HG03025 (cell line): ENCODE measurements around the gene FDX2.
A peak's percentile ranks its signal among the peaks of the same experiment; 100 is the strongest.

ENCODE experiments used
- ATAC-seq: cut with Tn5 transposase; IDR thresholded peaks from one replicate; pipeline ENCODE4 v1.9.1; 2021; ENCODE audit warnings: mild to moderate bottlenecking, moderate library complexity; ENCODE audit not compliant: unreplicated experiment, low FRiP score

The FDX2 gene

DNA sequence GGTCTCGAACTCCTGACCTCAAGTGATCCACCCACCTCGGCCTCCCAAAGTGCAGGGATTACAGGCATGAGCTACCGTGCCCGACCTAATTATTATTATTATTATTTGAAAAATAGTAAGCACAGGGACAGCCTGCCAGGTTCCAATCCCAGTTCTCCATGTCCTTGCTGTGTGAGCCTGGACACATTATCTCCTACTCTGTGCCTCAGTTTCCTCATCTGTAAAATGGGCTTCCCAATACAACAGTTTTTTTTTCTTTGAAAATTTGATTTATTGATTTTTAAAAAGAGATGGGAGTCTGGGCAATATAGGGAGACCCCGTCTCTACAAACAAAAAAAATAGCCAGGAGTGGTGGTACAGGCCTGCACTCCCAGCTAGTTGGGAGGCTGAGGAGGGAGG is 9.5 kb downstream of the FDX2 start:
- ATAC-seq = no peak

DNA sequence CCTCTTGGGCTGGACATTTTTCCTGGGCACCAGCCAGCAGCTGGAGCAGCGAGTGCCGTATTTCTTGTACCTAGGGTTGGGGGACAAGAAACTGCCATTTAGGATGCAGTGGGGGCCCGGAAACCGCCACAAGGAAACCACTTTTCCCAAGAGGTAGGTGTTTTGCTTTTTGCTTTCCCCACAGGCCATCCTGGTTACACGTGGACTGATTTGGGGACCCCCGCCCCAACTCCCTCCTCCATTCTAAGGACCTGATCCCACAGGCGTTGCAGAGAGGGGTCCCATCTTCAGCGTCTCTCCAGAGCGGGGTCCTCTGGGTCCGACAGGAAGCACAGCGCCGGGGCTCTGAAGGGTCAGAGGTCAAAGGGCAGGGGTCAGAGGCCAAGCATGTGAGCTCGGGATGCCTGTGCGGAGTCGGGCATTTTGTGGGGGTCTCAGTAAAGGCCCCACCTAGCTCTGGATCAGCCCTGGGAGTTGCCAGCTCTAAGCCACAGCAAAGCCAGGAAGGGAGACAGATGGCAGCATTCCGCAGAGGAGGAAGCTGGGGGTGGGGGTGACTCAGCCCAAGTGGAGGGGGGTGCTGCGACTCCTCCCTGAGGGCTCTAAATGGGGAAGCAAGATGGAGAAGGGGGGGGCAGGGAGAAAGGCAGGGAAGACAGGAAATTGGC is 10.5 kb downstream of the FDX2 start:
- no peak for ATAC-seq

DNA sequence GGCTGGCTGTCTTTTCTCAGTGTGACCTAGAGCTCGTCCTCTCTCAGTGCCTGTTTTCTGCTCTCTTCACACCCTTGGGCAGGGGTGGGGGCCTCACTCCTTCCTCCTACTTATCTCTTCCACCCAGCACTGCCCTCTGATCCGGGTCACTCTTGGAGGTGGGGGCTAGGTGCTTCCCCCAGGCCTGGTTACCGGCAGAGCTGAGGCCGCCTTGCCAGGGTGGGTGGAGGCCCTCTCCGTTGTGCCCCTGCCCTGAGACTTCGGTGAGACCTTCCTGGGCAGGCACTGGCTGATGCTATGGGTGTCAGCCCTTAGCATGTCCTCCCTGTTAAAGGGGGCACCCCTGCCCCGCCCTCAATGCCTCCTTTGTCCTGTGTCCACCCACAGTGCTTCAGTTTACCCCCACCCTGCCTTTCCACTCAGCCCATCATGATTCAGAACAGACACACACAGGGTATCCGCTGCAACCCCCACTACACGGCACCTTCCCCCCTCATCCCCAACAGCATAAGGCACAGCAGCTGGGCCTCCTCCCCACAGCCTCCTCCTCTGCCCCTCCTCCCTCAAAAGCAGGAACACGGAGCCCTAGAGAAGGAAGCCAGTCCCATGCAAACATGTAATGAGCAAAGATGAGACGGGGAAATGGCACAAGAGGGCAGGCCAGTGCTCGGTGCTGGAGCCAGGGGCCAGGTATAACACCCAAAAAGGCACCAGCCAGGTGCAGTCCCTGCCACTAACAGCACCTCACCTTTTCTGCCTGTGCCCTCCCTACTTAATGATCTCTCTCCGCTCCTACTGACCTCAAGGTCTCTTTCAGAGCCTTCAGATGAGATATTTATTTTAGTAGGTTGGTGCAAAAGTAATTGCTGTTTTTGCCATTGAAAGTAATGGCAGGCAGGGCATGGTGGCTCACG is 16.0 kb downstream of the FDX2 start:
- ATAC-seq = no peak

DNA sequence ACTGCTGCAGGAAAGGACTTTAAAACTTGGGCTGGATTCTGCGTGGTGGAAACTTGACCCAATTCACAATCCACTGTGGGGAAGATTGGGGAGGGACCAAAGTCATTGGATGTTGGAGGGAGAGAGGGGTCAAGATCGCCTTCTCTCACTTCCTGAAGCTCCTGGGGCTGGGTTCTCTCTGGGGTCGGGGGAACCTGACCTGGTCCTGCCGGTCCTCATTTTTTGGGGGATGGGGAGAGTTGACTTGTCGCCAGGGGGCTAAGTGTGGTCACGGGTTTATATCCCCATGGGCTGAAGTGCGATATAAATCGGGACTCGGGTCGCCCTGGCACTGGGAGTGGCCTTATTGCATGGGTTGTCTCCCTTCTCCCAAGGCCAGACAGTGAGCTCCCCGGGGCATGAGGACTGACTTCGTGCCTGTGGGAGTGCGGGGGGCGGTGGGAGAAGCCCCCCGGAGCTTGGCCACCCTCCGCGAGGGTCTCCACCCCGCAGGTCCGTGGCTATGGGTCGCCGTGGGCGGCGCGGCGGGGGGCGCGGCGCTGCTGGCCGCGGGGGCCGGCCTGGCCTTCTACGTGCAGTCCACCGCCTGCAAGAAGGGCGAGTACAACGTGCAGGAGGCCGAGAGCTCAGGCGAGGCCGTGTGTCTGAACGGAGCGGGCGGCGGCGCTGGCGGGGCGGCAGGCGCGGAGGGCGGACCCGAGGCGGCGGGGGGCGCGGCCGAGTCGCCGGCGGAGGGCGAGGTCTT is 19.8 kb downstream of the FDX2 start:
- no peak for ATAC-seq

DNA sequence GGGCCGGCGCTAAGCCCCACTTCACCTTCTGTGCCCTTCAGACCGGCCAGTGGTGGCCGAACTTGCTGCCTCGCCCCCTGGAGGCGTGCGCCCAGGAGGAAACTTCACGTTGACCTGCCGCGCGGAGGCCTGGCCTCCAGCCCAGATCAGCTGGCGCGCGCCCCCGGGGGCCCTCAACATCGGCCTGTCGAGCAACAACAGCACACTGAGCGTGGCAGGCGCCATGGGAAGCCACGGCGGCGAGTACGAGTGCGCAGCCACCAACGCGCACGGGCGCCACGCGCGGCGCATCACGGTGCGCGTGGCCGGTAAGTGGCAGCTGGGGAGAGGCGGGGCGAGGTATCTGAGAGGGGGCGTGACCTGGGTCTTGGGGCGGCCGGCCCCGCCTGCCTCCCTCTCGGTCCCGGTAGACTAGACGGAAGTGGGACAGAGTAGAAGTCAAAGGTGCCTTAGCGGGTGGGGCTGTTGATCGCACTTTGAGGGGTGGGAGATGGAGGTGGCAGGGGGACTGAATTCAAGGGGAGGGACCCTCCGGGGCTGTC is 20.4 kb downstream of the FDX2 start:
- no peak for ATAC-seq

DNA sequence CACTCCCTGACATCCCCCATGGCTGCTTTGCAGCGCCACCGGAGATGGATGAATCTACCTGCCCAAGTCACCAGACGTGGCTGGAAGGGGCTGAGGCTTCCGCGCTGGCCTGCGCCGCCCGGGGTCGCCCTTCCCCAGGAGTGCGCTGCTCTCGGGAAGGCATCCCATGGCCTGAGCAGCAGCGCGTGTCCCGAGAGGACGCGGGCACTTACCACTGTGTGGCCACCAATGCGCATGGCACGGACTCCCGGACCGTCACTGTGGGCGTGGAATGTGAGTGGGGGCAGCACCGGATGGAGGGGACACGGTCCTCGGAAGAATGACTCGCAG is 21.5 kb downstream of the FDX2 start:
- no peak for ATAC-seq

DNA sequence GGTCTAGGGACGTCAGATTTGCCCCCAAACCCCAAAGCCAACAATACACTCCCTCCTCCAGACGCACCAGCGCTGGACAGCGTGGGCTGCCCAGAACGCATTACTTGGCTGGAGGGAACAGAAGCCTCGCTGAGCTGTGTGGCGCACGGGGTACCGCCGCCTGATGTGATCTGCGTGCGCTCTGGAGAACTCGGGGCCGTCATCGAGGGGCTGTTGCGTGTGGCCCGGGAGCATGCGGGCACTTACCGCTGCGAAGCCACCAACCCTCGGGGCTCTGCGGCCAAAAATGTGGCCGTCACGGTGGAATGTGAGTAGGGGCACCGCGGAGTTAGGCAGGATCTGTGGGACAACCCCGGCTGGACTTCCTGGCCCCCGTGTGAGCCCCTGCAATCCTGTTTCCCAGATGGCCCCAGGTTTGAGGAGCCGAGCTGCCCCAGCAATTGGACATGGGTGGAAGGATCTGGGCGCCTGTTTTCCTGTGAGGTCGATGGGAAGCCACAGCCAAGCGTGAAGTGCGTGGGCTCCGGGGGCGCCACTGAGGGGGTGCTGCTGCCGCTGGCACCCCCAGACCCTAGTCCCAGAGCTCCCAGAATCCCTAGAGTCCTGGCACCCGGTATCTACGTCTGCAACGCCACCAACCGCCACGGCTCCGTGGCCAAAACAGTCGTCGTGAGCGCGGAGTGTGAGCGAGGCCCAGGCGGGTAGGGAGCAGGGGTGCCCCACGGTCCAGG is 22.0 kb downstream of the FDX2 start:
- no peak for ATAC-seq

DNA sequence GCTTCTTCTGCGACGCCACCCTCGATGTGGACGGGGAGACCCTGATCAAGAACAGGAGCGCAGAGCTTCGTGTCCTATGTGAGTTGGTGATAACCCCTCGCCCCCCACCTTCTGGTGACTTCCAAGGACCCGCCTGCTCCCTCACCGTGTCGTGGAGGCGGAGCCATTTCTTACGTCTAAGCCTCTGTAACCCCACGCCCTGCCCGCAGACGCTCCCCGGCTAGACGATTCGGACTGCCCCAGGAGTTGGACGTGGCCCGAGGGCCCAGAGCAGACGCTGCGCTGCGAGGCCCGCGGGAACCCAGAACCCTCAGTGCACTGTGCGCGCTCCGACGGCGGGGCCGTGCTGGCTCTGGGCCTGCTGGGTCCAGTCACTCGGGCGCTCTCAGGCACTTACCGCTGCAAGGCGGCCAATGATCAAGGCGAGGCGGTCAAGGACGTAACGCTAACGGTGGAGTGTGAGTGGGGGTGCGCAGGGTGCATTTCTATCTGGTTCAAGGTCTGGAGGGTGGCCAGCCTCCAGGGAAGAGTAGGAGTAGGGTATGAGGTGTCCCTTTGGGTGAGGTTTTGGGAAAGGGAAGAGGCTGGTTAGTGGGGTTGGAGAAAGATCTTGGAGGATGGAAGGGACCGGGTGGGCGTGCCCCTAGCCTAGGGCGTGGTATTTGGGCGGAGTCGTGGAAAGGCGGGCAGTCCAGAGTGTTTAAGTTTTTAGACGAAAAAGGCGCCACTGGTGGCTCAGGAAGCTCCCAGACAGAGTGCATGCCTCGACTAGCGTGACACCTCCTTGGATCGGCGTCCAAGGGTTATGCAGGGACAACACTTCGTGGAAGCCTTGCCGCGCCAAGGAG is 22.8 kb downstream of the FDX2 start:
- no peak for ATAC-seq

DNA sequence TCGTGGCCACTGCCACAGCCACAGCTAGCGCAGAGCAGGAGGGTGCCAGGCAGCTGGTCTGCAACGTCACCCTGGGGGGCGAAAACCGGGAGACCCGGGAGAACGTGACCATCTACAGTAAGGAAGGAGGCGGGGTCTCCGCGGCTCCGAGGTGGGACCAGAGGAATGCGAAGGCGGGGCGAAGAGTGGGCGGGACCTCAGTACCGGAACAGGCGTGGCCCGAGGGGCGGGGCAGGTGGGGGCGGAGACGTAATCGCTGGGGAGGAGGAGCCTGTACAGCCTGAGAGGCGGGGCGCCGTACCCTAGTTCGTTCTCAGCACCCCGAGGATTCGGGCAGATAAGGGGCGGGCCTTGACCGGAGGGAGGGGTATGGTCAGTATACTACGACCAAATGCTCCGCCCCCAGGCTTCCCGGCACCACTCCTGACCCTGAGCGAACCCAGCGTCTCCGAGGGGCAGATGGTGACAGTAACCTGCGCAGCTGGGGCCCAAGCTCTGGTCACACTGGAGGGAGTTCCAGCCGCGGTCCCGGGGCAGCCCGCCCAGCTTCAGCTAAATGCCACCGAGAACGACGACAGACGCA is 23.5 kb downstream of the FDX2 start:
- peak; percentile 47 for ATAC-seq

DNA sequence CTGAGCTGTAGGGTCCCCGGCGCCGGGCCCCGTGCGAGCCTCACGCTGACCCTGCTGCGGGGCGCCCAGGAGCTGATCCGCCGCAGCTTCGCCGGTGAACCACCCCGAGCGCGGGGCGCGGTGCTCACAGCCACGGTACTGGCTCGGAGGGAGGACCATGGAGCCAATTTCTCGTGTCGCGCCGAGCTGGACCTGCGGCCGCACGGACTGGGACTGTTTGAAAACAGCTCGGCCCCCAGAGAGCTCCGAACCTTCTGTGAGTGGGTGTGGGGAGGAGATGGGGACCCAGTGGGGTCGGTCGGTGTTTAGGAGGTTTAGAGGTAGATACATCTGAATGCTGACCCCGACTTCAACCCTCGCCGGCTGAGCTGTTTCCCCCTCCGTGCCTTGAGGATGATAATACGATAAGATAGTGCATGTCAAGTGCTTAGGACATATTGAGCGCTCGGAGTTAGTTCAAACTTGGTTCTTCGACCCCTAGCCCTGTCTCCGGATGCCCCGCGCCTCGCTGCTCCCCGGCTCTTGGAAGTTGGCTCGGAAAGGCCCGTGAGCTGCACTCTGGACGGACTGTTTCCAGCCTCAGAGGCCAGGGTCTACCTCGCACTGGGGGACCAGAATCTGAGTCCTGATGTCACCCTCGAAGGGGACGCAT is 24.1 kb downstream of the FDX2 start:
- no peak for ATAC-seq

DNA sequence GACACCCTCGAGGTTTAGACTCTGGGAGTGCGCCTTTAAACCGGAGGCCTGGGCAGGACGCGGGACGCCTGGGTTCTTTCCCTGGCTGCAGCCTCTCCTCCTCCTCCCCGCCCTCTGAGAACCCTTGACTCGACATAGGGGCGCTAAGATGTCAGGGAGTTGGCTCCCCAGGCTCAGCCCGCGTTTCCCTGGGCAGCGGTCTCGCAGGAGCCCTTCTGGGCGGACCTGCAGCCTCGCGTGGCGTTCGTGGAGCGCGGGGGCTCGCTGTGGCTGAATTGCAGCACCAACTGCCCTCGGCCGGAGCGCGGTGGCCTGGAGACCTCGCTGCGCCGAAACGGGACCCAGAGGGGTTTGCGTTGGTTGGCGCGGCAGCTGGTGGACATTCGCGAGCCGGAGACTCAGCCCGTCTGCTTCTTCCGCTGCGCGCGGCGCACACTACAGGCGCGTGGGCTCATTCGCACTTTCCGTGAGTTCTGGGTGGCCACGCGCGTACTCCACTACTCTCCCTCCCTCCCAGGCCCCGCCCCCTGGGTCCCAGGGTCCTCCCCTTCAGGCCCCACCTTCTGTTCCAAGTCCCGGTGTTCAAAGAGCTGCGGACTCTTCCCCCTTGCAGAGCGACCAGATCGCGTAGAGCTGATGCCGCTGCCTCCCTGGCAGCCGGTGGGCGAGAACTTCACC is 24.8 kb downstream of the FDX2 start:
- ATAC-seq = no peak

DNA sequence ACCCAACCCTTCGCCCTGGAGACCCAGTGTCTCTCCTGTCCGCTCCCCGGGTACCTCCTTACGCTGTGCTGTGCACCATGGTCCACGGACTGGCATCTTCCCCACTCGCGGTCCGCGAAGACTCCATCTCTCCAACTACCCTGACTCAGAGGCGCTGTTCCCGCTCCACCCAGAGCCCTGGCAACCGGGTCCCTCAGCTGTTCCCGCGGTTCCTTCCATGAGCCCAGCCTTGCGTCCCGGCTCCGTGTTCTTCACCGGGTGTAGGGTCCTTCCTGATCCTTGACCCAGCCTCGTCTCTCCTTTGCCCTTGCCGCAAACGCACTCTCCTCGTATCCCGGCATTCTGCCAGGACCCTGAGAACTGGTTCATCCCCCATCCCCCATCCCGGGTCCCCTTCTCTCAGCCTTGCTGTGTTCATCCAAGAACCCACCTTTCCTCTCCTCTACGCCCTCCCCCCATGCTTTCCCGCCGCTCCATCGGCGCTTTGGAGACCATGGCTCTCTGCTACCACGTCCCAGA is 25.4 kb downstream of the FDX2 start:
- ATAC-seq = no peak

DNA sequence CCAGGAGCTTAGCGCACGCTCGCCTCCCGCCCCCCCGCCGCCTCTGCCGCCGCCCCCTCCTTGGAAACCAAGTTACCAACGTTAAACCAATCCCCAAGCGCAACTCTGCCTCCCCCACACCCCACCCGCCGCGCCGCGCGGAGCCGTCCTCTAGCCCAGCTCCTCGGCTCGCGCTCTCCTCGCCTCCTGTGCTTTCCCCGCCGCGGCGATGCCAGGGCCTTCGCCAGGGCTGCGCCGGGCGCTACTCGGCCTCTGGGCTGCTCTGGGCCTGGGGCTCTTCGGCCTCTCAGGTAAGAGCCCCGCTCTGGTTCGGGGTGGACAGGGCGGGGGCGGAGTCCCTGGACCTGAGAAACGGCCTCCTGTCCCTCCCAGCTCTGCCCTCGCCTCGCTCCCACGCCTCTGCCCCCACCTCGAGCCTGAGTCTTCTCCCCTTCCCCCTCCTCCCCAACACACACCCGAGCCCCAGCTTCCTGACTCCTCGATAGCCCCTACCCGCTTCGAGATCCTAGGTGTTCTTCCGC is 25.9 kb downstream of the FDX2 start, which contains the start of gene ICAM5:
ICAM5 (plus strand) TSS at position 117 of the 521 bp plus-strand sequence; CDS start at position 209, 92 bp downstream.
- ATAC-seq = no peak

DNA sequence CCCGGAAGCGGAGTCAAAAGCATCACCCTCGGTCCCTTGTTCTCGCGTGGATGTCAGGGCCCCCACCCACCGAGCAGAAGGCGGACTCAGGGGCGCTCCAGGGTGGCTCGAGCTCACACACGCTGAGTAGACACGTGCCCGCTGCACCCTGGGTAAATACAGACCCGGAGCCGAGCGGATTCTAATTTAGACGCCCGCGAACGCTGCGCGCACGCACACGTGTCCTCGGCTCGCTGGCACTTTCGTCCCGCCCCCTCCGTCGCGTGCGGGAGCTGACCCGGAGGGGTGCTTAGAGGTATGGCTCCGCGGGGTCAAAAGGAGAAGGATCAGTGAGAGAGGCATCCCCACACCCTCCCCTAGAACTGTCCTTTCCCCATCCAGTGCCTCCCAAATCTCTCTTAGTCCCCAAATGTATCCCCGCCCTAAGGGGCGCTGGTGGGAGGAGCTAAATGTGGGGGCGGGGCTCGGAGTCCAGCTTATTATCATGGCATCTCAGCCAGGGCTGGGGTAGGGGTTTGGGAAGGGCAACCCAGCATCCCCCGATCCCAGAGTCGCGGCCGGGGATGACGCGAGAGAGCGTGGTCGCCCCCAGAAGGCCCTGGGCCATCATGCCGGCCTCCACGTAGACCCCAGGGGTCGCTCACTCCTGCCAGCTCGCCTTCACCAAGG is 26.5 kb downstream of the FDX2 start:
- no peak for ATAC-seq

DNA sequence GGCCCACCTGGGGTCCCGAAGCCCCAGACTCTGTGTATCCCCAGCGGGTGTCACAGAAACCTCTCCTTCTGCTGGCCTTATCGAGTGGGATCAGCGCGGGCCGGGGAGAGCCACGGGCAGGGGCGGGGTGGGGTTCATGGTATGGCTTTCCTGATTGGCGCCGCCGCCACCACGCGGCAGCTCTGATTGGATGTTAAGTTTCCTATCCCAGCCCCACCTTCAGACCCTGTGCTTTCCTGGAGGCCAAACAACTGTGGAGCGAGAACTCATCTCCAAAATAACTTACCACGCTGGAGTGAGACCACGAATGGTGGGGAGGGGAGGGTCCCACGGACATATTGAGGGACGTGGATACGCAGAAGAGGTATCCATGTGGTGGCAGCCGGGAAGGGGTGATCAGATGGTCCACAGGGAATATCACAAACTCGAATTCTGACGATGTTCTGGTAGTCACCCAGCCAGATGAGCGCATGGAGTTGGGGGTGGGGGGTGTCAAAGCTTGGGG is 27.1 kb downstream of the FDX2 start:
- no peak for ATAC-seq

DNA sequence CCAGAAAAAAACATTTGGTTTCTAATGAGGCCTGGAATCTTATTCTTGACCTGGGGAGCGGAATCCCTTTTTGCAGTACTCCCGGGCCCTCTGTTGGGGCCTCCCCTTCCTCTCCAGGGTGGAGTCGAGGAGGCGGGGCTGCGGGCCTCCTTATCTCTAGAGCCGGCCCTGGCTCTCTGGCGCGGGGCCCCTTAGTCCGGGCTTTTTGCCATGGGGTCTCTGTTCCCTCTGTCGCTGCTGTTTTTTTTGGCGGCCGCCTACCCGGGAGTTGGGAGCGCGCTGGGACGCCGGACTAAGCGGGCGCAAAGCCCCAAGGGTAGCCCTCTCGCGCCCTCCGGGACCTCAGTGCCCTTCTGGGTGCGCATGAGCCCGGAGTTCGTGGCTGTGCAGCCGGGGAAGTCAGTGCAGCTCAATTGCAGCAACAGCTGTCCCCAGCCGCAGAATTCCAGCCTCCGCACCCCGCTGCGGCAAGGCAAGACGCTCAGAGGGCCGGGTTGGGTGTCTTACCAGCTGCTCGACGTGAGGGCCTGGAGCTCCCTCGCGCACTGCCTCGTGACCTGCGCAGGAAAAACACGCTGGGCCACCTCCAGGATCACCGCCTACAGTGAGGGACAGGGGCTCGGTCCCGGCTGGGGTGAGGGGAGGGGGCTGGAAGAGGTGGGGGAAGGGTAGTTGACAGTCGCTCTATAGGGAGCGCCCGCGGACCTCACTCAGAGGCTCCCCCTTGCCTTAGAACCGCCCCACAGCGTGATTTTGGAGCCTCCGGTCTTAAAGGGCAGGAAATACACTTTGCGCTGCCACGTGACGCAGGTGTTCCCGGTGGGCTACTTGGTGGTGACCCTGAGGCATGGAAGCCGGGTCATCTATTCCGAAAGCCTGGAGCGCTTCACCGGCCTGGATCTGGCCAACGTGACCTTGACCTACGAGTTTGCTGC is 28.7 kb downstream of the FDX2 start, which contains the start of gene ICAM4:
ICAM4 (plus strand) TSS at position 153 of the 935 bp plus-strand sequence; CDS start at position 211, 58 bp downstream.
- no peak for ATAC-seq
